K562 (cell line): Measurements from ENCODE around the gene VPS41. TPM values are rescaled to one million over a fixed set of nuclear protein-coding genes. Genes with fewer than 3 reads are reported as not detected.

ENCODE experiments used
- ATAC-seq: fragments of 200-7000 bp; cut with Tn5 transposase; 3 replicates; pipeline ENCODE4 v1.9.1; 2020; ENCODE audit warnings: moderate library complexity
- BruUV-seq: library from RNA; stranded (reverse); fragments of 400-500 nt; replicated peaks from 2 replicates; lab custom pipeline; 2021; lab: Mats Ljungman, UMichigan
- CTCF ChIA-PET: fragments of 300-600 bp; formaldehyde crosslinking; extraction: SDS; loops from one replicate; lab custom pipeline; 2021; ENCODE audit warnings: low intra/inter-chr PET ratio; lab: Yijun Ruan, JAX
- POLR2A ChIA-PET: fragments of 300-600, 350-650 bp; sonication (Branson Sonifier 250); formaldehyde crosslinking; extraction: SDS; loops from one replicate; lab custom pipeline; 2021; ENCODE audit warnings: antibody characterized with exemption, inconsistent platforms; lab: Yijun Ruan, JAX
- DNase-seq, 4 experiments: peaks; one replicate each; pipeline versions ENCODE4 v3.0.0 to v3.0.0-alpha.2; 2011 to 2018; ENCODE audit warnings: low spot score in 3 of 4, mixed read lengths in 3 of 4; ENCODE audit errors: extremely low read depth in 1 of 4
- FAIRE-seq: peaks from 2 replicates; lab custom pipeline; 2011; peaks lifted over from hg19 to GRCh38; lab: Jason Lieb, UNC
- H2AFZ ChIP-seq: 2 replicates; pipeline ENCODE4 v1.6.0; 2011; ENCODE audit warnings: low read depth, low read length, control low read depth, inconsistent platforms
- H3K27ac ChIP-seq: fragments of 200-600 bp; 3 replicates; pipeline ENCODE4 v1.8.0; 2011; ENCODE audit warnings: low read depth, mild to moderate bottlenecking, control low read depth, inconsistent platforms, low read length, moderate library complexity, mixed read lengths; ENCODE audit errors: extremely low read depth
- H3K27me3 ChIP-seq, 2 experiments: fragments of 300-600 bp in 1 of 2; 2 replicates in 1 of 2; 3 replicates in 1 of 2; pipeline versions ENCODE4 v1.6.0 to v1.8.0; 2011; ENCODE audit warnings: inconsistent platforms in 2 of 2, low read length in 2 of 2, mild to moderate bottlenecking in 1 of 2, mixed read lengths in 1 of 2, moderate library complexity in 1 of 2; ENCODE audit not compliant: control insufficient read depth in 2 of 2, insufficient read depth in 2 of 2
- H3K36me3 ChIP-seq: fragments of 300-600 bp; 3 replicates; pipeline ENCODE4 v1.8.0; 2011; ENCODE audit warnings: mild to moderate bottlenecking, low read length, inconsistent platforms; ENCODE audit not compliant: control insufficient read depth, insufficient read depth
- H3K4me1 ChIP-seq, 2 experiments: fragments of 200-600 bp in 1 of 2; replicated peaks in 1 of 2; 2 replicates in 1 of 2; 3 replicates in 1 of 2; pipeline versions ENCODE4 v1.5.1 to v1.8.0; 2011; ENCODE audit warnings: inconsistent platforms in 2 of 2, low read length in 2 of 2, mild to moderate bottlenecking in 1 of 2, mixed read lengths in 1 of 2, moderate library complexity in 1 of 2; ENCODE audit not compliant: control insufficient read depth in 2 of 2, insufficient read depth in 2 of 2
- H3K4me2 ChIP-seq: 2 replicates; pipeline ENCODE4 v1.6.1; 2011; ENCODE audit warnings: low read length, control low read depth, inconsistent platforms, mixed read lengths; ENCODE audit not compliant: insufficient read depth
- H3K4me3 ChIP-seq: fragments of 200-600 bp; sonication (generic), shearing (Covaris generic); 2 replicates; pipeline ENCODE4 v1.5.1; 2016; ENCODE audit warnings: control low read depth, inconsistent platforms
- H3K79me2 ChIP-seq: fragments of 200-600 bp; 3 replicates; pipeline ENCODE4 v1.8.0; 2011; ENCODE audit warnings: low read length, inconsistent platforms; ENCODE audit not compliant: control insufficient read depth, insufficient read depth
- H3K9ac ChIP-seq, 2 experiments: 2 replicates each; pipeline versions ENCODE4 v1.6.0 to v1.6.1; 2011; ENCODE audit warnings: low read depth in 2 of 2, low read length in 2 of 2, control low read depth in 1 of 2, inconsistent platforms in 1 of 2, mild to moderate bottlenecking in 1 of 2, mixed read lengths in 1 of 2; ENCODE audit not compliant: insufficient read depth in 1 of 2
- H3K9me1 ChIP-seq: one replicate; pipeline ENCODE4 v1.6.0; 2011; ENCODE audit warnings: inconsistent platforms, mild to moderate bottlenecking, low read length, moderate library complexity; ENCODE audit not compliant: control insufficient read depth, insufficient read depth
- H3K9me3 ChIP-seq: replicated peaks from 2 replicates; pipeline ENCODE4 v1.5.1; 2011; ENCODE audit warnings: low read depth, low read length, inconsistent platforms; ENCODE audit not compliant: control insufficient read depth, insufficient read depth
- H4K20me1 ChIP-seq: replicated peaks from 2 replicates; pipeline ENCODE4 v1.6.1; 2011; ENCODE audit warnings: low read length, inconsistent platforms, mixed read lengths; ENCODE audit not compliant: control insufficient read depth, insufficient read depth
- BCOR ChIP-seq: fragments of 450-650 bp; IDR thresholded peaks from 2 replicates; pipeline ENCODE4 v1.6.1; 2016
- HDGF ChIP-seq: fragments of 450-650 bp; IDR thresholded peaks from 2 replicates; pipeline ENCODE4 v1.6.1; 2016
- NFIC ChIP-seq: fragments of 450-650 bp; IDR thresholded peaks from 2 replicates; pipeline ENCODE4 v1.6.1; 2017; ENCODE audit warnings: mild to moderate bottlenecking, inconsistent platforms
- TFAM ChIP-seq: fragments of 250-450 bp; sonication (Bioruptor Pico); conservative IDR thresholded peaks from 2 replicates; pipeline ENCODE4 v1.5.0; 2021; ENCODE audit warnings: mild to moderate bottlenecking, moderate library complexity
- ZNF134 ChIP-seq: fragments of 250-450 bp; sonication (Bioruptor Pico); conservative IDR thresholded peaks from 2 replicates; pipeline ENCODE4 v1.4.0; 2020
- ZNF431 ChIP-seq: sonication (generic); formaldehyde crosslinking; IDR thresholded peaks from 2 replicates; pipeline ENCODE4 v1.8.0; 2022; ENCODE audit warnings: mild to moderate bottlenecking, missing genetic modification reagents
- WGBS: fragments of 100-300 bp; shearing (Covaris generic); methylation state at CpG from one replicate; pipeline ENCODE4 v1.1.6; 2016; ENCODE audit warnings: low coverage, mixed read lengths; ENCODE audit not compliant: insufficient coverage; ENCODE audit errors: missing lambda C conversion rate; 5-methylcytosine and 5-hydroxymethylcytosine counted together
- in situ Hi-C: fragments of 300-500 bp; cut with MboI; formaldehyde crosslinking; loops from 4 replicates; pipeline ENCODE4 v1.15.0; 2018; ENCODE audit warnings: inconsistent platforms, mixed read lengths
- intact Hi-C: fragments of 100-400 bp; cut with micrococcal nuclease; formaldehyde crosslinking; loops from 2 replicates; pipeline ENCODE4 v1.14.2; 2022
- polyA plus RNA-seq, 8 experiments: library from polyadenylated mRNA; depleted of rRNA in 4 of 8; stranded (reverse) in 5 of 8; unstranded in 3 of 8; fragments of >200 nt; fragmentation: Nextera tagmentation in 2 of 8; fragmentation: Illumina TruSeq in 1 of 8; extraction: Ambion mirVana in 2 of 8; extraction: Trizol in 1 of 8; gene quantifications; 2 replicates each; pipeline versions ENCODE4 v1.2.1 to v1.2.3, GENCODE V29; 2011 to 2014; ENCODE audit warnings: inconsistent platforms in 1 of 8, missing spikeins in 1 of 8
- total RNA-seq, 7 experiments: library from RNA; depleted of rRNA in 6 of 7; stranded (reverse); fragments of >200 nt in 6 of 7; fragmentation: Illumina TruSeq in 2 of 7; extraction: Trizol in 2 of 7; gene quantifications; 2 replicates each; pipeline versions ENCODE4 v1.2.1 to v1.2.3, GENCODE V29; 2011 to 2021; ENCODE audit warnings: low replicate concordance in 1 of 7
- TF ChIP-seq, protein P1 (sequence below): IDR thresholded peaks from 2 replicates; pipeline ENCODE4 v1.6.1; 2012; ENCODE audit warnings: low read depth, low read length, improper control_type of control experiment, borderline replicate concordance
- TF ChIP-seq, protein P2 (sequence below): fragments of 250-450 bp; sonication (Bioruptor Pico); IDR thresholded peaks from 2 replicates; pipeline ENCODE4 v1.4.0; 2020; ENCODE audit warnings: mild to moderate bottlenecking, moderate library complexity, borderline replicate concordance

The VPS41 gene
- total and polyA plus RNA-seq, 9 of the 15 experiments (the other 6 are each of a cell fraction or from before 2014, with no cell fraction given), result 17.7 to 46.8 (median 32.1) TPM

- Histone ChIP-seq H3K9me1 (no peaks in the 10 kb centered on the region), H3K4me1 (no peaks in the 10 kb centered on the region; a peak in 2 of 5 replicates), H4K20me1 (no peaks in the 10 kb centered on the region), H3K27me3 (no peaks in the 10 kb centered on the region), H2AFZ (no peak overlapping the region), H3K27ac (no peak overlapping the region), H3K79me2 (no peaks in the 10 kb centered on the region), H3K9me3 (no peaks in the 10 kb centered on the region; the same call in 1 of the 2 replicates), H3K4me3 (no peak overlapping the region), H3K4me2 (no peak overlapping the region), H3K36me3 (0 out of 3 replicates have a peak, but pooled peaks cover 2% of the 10 kb centered on the region), H3K9ac (no peak overlapping the region)
- intact Hi-C loops, result no loop called here
- ChIA-PET CTCF (no interaction called here), POLR2A (no interaction called here)
- no peak for TF ChIP-seq BCOR
- no peak for TF ChIP-seq NFIC
- DNase-seq (no peak), FAIRE-seq (no peak), ATAC-seq (no peak)
- WGBS, result 74% methylated on average over 5 of the region's 5 CpGs
- in situ Hi-C loops, result no loop called here
- BruUV-seq, result no TSS peak
Observed at GRCh38 chr7:38889872-38890432, 19.0 kb downstream of the VPS41 start.

GRCh38 chr7:38889079-38889478 is 19.9 kb downstream of the VPS41 start:
- Histone ChIP-seq H3K79me2 (0 out of 3 replicates have a peak, but pooled peaks cover 5% of the 10 kb centered on the region), H3K27me3 (no peaks in the 10 kb centered on the region), H3K4me1 (no peaks in the 10 kb centered on the region; a peak in 2 of 5 replicates), H3K27ac (no peak overlapping the region), H3K36me3 (0 out of 3 replicates have a peak, but pooled peaks cover 2% of the 10 kb centered on the region), H2AFZ (no peak overlapping the region), H4K20me1 (no peaks in the 10 kb centered on the region), H3K9me3 (no peaks in the 10 kb centered on the region; the same call in 1 of the 2 replicates), H3K9ac (no peak overlapping the region), H3K9me1 (no peaks in the 10 kb centered on the region), H3K4me3 (no peak overlapping the region), H3K4me2 (no peak overlapping the region)
- TF ChIP-seq, protein P1, sequence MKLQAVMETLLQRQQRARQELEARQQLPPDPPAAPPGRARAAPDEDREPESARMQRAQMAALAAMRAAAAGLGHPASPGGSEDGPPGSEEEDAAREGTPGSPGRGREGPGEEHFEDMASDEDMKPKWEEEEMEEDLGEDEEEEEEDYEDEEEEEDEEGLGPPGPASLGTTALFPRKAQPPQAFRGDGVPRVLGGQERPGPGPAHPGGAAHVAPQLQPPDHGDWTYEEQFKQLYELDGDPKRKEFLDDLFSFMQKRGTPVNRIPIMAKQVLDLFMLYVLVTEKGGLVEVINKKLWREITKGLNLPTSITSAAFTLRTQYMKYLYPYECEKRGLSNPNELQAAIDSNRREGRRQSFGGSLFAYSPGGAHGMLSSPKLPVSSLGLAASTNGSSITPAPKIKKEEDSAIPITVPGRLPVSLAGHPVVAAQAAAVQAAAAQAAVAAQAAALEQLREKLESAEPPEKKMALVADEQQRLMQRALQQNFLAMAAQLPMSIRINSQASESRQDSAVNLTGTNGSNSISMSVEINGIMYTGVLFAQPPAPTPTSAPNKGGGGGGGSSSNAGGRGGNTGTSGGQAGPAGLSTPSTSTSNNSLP, result no peak
- TF ChIP-seq ZNF431 (CRISPR knock-in tag) (no peak), HDGF (no peak), ZNF134 (CRISPR knock-in tag) (no peak), TFAM (CRISPR knock-in tag) (no peak)
- TF ChIP-seq, protein P2, sequence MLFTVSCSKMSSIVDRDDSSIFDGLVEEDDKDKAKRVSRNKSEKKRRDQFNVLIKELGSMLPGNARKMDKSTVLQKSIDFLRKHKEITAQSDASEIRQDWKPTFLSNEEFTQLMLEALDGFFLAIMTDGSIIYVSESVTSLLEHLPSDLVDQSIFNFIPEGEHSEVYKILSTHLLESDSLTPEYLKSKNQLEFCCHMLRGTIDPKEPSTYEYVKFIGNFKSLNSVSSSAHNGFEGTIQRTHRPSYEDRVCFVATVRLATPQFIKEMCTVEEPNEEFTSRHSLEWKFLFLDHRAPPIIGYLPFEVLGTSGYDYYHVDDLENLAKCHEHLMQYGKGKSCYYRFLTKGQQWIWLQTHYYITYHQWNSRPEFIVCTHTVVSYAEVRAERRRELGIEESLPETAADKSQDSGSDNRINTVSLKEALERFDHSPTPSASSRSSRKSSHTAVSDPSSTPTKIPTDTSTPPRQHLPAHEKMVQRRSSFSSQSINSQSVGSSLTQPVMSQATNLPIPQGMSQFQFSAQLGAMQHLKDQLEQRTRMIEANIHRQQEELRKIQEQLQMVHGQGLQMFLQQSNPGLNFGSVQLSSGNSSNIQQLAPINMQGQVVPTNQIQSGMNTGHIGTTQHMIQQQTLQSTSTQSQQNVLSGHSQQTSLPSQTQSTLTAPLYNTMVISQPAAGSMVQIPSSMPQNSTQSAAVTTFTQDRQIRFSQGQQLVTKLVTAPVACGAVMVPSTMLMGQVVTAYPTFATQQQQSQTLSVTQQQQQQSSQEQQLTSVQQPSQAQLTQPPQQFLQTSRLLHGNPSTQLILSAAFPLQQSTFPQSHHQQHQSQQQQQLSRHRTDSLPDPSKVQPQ, result no peak
- BruUV-seq, result no TSS peak
- ChIA-PET POLR2A (no interaction called here), CTCF (no interaction called here)
- FAIRE-seq (no peak), DNase-seq (no peak), ATAC-seq (no peak)
- in situ Hi-C loops, result no loop called here
- intact Hi-C loops, result no loop called here
- 88% methylated on average over 1 of the region's 1 CpG for WGBS
